ENCODE data around the gene RAB25.

Gene RAB25

DNA sequence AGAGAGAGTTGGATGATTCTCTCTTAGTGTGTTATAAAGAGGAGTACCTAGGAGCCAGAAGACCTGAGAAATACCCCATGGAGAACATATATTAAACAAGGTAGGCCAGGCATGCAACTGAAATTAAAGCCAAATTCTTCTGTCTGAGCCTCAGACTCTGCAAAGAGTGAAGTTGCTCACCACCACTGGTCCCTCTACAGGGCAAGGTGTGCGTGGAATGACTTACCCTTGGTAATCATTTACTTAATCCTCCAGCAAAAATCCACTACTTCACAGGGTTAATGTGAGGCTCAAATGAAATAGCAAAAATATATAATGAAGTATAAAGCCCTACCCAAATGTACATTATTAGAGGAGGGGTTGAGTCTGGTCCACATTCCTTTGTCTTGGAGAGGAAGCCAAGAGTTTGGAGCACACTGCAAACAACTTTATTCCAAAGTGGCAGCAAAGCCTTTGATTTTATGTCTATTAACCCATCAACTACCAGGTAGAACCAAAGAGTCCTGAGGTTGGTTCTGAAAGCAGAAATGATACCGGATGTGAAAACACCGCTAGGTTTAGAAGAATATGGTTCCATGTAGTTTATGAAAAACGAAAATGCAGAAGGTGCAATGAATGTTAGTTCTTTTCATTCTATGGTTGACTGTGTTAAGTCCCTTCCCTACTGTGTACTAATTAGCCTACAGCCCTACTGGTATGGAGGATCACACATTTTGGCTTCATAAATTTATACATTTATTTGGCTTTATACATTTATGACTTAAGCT, 48.7 kb upstream of the RAB25 start:
- Histone ChIP-seq H3K27ac (ENCODE audit: extremely low read depth, low read depth, low read length) (no peak overlapping the region), H3K4me3 (ENCODE audit: low read depth, low read length) (no peak overlapping the region), H3K9me3 (ENCODE audit: control insufficient read depth, insufficient read depth, low read depth, low read length) (no peaks in the 10 kb centered on the region), H3K36me3 (ENCODE audit: control insufficient read depth in 2 of 2, insufficient read depth in 1 of 2, low read length in 2 of 2) (peaks cover 57 to 85% of the 10 kb centered on the region in 2 experiments), H3K4me1 (ENCODE audit: control insufficient read depth, insufficient read depth, low read length) (no peaks in the 10 kb centered on the region)
- POLR2A ChIA-PET: interaction anchor here (0.6 kb wide), 1 partner anchor 137 kb away, joined by 3 read pairs; no protein-coding TSS in a partner anchor
- TF ChIP-seq, protein P1, sequence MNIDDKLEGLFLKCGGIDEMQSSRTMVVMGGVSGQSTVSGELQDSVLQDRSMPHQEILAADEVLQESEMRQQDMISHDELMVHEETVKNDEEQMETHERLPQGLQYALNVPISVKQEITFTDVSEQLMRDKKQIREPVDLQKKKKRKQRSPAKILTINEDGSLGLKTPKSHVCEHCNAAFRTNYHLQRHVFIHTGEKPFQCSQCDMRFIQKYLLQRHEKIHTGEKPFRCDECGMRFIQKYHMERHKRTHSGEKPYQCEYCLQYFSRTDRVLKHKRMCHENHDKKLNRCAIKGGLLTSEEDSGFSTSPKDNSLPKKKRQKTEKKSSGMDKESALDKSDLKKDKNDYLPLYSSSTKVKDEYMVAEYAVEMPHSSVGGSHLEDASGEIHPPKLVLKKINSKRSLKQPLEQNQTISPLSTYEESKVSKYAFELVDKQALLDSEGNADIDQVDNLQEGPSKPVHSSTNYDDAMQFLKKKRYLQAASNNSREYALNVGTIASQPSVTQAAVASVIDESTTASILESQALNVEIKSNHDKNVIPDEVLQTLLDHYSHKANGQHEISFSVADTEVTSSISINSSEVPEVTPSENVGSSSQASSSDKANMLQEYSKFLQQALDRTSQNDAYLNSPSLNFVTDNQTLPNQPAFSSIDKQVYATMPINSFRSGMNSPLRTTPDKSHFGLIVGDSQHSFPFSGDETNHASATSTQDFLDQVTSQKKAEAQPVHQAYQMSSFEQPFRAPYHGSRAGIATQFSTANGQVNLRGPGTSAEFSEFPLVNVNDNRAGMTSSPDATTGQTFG (tag by site-specific recombination; IDR thresholded peaks at IDR 0.05; ENCODE audit: borderline replicate concordance): no peak
- no peak for TF ChIP-seq ZNF658 (tag by site-specific recombination; IDR thresholded peaks at IDR 0.05)
- no peak for TF ChIP-seq ZBTB7A (tag by site-specific recombination; IDR thresholded peaks at IDR 0.05; ENCODE audit: low read depth)
- TF ChIP-seq SP2 (tag by site-specific recombination; IDR thresholded peaks at IDR 0.05): no peak
- TF ChIP-seq ZNF248 (tag by site-specific recombination; IDR thresholded peaks at IDR 0.05): no peak
- no peak for TF ChIP-seq ZNF202 (tag by site-specific recombination; IDR thresholded peaks at IDR 0.05; ENCODE audit: borderline replicate concordance)
- no peak for TF ChIP-seq ATF2 (tag by site-specific recombination; IDR thresholded peaks at IDR 0.05; ENCODE audit: low read depth)
- no peak for TF ChIP-seq ZNF843 (tag by site-specific recombination; IDR thresholded peaks at IDR 0.05)
- CTCF ChIA-PET: interaction anchor here (0.6 to 1.0 kb wide), 2 partner anchors 16 to 318 kb away, joined by 4 to 5 read pairs; no protein-coding TSS in a partner anchor

DNA sequence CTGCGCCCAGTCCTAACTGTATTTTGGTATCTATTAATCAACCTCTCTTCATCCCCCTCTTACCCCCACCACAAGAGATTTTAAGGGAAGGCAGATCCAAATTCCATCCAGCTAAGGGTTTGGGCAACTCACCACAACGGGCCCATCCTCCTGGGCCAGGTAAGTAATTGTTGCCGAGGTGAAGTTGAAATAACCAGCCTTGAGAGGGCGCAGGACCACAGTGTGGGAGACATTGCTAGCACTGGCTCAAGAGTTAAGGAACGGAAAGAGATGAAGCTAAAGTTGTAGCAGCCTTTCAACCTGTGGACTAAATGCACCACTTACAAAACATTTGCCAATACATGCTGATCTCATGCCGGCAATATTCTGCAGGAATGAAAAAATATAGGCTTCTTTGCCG, 46.1 kb upstream of the RAB25 start:
- Histone ChIP-seq H3K36me3 (ENCODE audit: control insufficient read depth in 2 of 2, insufficient read depth in 1 of 2, low read length in 2 of 2) (peaks cover 72 to 93% of the 10 kb centered on the region in 2 experiments), H3K4me3 (ENCODE audit: low read depth, low read length) (no peak overlapping the region), H3K9me3 (ENCODE audit: control insufficient read depth, insufficient read depth, low read depth, low read length) (no peaks in the 10 kb centered on the region), H3K27ac (ENCODE audit: extremely low read depth, low read depth, low read length) (no peak overlapping the region), H3K4me1 (ENCODE audit: control insufficient read depth, insufficient read depth, low read length) (no peaks in the 10 kb centered on the region)
- CTCF ChIA-PET: interaction anchor here (0.6 to 1.2 kb wide), 6 partner anchors 11 to 796 kb away, joined by 3 to 6 read pairs (median 4); no protein-coding TSS in a partner anchor
- POLR2A ChIA-PET: no interaction called here
- no peak for TF ChIP-seq ZSCAN16 (tag by site-specific recombination; IDR thresholded peaks at IDR 0.05)
- no peak for TF ChIP-seq ZNF623 (tag by site-specific recombination; IDR thresholded peaks at IDR 0.05)
- no peak for TF ChIP-seq ZBTB7A (tag by site-specific recombination; IDR thresholded peaks at IDR 0.05; ENCODE audit: low read depth)
- no peak for TF ChIP-seq ZNF529 (tag by site-specific recombination; IDR thresholded peaks at IDR 0.05; ENCODE audit: insufficient replicate concordance)
- no peak for TF ChIP-seq ZNF155 (tag by site-specific recombination; IDR thresholded peaks at IDR 0.05)

DNA sequence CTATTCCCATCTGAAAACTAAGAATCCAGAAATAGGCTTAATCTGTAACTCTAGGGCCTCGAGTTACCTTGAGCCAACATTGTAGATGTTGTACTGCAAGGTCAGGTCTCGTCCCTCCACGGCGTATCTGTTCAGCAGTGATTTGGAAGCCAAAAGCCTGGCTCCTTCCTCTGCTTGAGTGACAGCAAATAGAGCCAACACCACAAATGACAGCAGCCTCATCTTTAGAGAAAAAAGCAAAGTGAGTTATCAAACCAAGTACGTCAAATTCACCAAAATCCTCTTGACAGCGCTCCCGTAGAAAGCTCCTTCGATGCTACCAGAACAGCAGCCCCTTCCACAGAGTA, 41.0 kb upstream of the RAB25 start:
- Histone ChIP-seq H3K9me3 (ENCODE audit: control insufficient read depth, insufficient read depth, low read depth, low read length) (no peaks in the 10 kb centered on the region), H3K4me1 (ENCODE audit: control insufficient read depth, insufficient read depth, low read length) (no peaks in the 10 kb centered on the region), H3K36me3 (ENCODE audit: control insufficient read depth in 2 of 2, insufficient read depth in 1 of 2, low read length in 2 of 2) (peaks cover 36 to 46% of the 10 kb centered on the region in 2 experiments), H3K4me3 (ENCODE audit: low read depth, low read length) (peak overlapping the region; percentile 85), H3K27ac (ENCODE audit: extremely low read depth, low read depth, low read length) (peak overlapping the region; percentile 4; the same call in 1 of the 2 replicates)
- CTCF ChIA-PET: interaction anchor here (0.6 to 1.6 kb wide), 3 partner anchors 44 to 109 kb away, joined by 3 to 4 read pairs (median 4); no protein-coding TSS in a partner anchor
- POLR2A ChIA-PET: interaction anchor here (0.5 kb wide), 1 partner anchor 19 kb away, joined by 4 read pairs; no protein-coding TSS in a partner anchor
- no peak for TF ChIP-seq ZNF639 (tag by site-specific recombination; IDR thresholded peaks at IDR 0.05)
- TF ChIP-seq ZNF76 (tag by site-specific recombination; IDR thresholded peaks at IDR 0.05; ENCODE audit: borderline replicate concordance, low read depth): no peak
- TF ChIP-seq ZNF48 (tag by site-specific recombination; IDR thresholded peaks at IDR 0.05): no peak
- TF ChIP-seq ZNF175 (tag by site-specific recombination; IDR thresholded peaks at IDR 0.05): no peak
- TF ChIP-seq, protein P2, sequence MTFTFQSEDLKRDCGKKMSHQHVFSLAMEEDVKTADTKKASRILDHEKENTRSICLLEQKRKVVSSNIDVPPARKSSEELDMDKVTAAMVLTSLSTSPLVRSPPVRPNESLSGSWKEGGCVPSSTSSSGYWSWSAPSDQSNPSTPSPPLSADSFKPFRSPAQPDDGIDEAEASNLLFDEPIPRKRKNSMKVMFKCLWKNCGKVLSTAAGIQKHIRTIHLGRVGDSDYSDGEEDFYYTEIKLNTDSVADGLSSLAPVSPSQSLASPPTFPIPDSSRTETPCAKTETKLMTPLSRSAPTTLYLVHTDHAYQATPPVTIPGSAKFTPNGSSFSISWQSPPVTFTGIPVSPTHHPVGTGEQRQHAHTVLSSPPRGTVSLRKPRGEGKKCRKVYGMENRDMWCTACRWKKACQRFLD (tag by site-specific recombination; IDR thresholded peaks at IDR 0.05): no peak
- no peak for TF ChIP-seq FEZF1 (tag by site-specific recombination; IDR thresholded peaks at IDR 0.05)
- no peak for TF ChIP-seq ZNF549 (tag by site-specific recombination; IDR thresholded peaks at IDR 0.05)
- no peak for TF ChIP-seq ZSCAN16 (tag by site-specific recombination; IDR thresholded peaks at IDR 0.05)
- no peak for TF ChIP-seq ZBTB48 (tag by site-specific recombination; IDR thresholded peaks at IDR 0.05)
- no peak for TF ChIP-seq PRDM1 (tag by site-specific recombination; IDR thresholded peaks at IDR 0.05)
- no peak for TF ChIP-seq ZNF548 (tag by site-specific recombination; IDR thresholded peaks at IDR 0.05)
- TF ChIP-seq ZNF843 (tag by site-specific recombination; IDR thresholded peaks at IDR 0.05): no peak
- TF ChIP-seq ZNF785 (tag by site-specific recombination; IDR thresholded peaks at IDR 0.05): no peak

Data from HEK293 (cell line).